PFSK-1 (cell line): ENCODE results near the gene ISG20.

Experiments used
- POLR2AphosphoS5 ChIP-seq: IDR thresholded peaks from 2 replicates; pipeline ENCODE4 v1.6.1; 2012; ENCODE audit warnings: low read depth, mild to moderate bottlenecking, control low read depth, low read length, moderate library complexity
- REST ChIP-seq, 2 experiments: IDR thresholded peaks; 2 replicates each; pipeline versions ENCODE4 v1.6.1 to v1.8.0; 2011 to 2012; ENCODE audit warnings: low read depth in 2 of 2, low read length in 2 of 2, control low read depth in 1 of 2, inconsistent platforms in 1 of 2, mild to moderate bottlenecking in 1 of 2, moderate library complexity in 1 of 2; ENCODE audit not compliant: insufficient read depth in 1 of 2
- SIN3A ChIP-seq: IDR thresholded peaks from 2 replicates; pipeline ENCODE4 v1.6.1; 2012; ENCODE audit warnings: mild to moderate bottlenecking, low read length, moderate library complexity, borderline replicate concordance; ENCODE audit not compliant: insufficient read depth

DNA sequence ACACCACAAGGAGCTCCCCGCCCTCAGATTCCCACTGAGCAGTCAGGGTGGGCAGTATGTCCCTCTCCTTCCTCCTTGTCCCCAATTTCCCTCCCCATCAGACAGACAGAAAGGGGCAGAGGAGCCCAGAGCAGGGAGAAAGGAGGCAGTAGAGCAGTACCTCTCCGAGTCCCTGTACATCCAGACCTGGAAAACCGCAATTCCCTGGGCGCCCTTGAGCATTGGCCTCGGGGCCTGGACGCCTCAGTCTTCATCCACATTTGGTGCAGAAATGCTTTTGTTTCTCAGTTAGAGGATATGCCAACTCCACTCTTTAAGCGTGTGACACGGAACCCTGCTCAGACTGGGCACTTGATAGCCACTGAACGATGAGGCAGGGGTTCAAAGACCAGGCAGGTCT lies 5.9 kb downstream of the ISG20 start:
- TF ChIP-seq POLR2AphosphoS5 = no peak
- TF ChIP-seq SIN3A = no peak
- TF ChIP-seq REST (IDR thresholded peaks at IDR 0.05; ENCODE audit: insufficient read depth in 1 of 2, low read depth in 2 of 2, low read length in 2 of 2) = no peak
